Hematopoietic multipotent progenitor cell treated with erythropoietin and hydrocortisone succinate and interleukin-3 and kit ligand, for 15 days (in vitro differentiated cells): ENCODE measurements around the gene LOC128125822.

Experiments
- DNase-seq: peaks from one replicate; pipeline ENCODE4 v3.0.0-alpha.2; 2015; ENCODE audit warnings: low spot score

LOC128125822 gene

DNA sequence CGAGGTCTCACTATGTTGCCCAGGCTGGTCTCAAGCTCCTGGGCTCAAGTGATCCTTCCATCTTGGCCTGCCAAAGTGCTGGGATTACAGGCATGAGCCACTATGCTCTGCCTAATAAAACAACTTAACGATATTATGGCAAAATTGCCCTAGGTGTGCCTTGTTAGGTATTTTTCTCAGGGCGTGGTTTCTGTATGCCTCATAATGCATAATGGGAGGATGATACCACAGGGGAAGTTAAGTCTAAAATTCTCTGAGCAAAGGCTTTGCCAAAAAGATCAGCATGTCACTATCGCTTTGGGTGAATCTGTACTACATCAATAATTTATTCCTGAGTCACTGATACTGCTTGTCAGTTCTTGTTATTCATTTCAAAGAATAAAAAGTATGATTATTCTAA, 15.9 kb upstream of the LOC128125822 start:
- DNase-seq = no peak

DNA sequence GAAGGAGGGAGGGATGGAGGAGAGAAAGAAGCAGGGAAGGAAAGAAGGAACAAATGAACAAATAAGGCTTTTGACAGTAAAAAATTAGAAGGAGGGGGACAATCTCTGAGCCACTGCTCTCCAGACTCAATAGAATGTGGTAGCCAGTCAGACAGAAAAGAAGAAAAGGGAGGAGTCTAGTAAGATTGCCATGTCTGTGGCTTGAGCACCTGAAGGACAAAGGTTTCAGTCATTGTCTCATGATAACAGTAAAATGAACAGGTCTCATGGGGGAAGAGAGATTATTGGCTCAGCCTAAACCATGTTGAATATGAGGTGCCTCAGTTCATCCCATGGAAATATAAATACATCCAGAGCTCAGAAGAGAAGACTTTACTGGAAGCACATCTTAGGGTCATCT, 14.0 kb upstream of the LOC128125822 start:
- DNase-seq = no peak

DNA sequence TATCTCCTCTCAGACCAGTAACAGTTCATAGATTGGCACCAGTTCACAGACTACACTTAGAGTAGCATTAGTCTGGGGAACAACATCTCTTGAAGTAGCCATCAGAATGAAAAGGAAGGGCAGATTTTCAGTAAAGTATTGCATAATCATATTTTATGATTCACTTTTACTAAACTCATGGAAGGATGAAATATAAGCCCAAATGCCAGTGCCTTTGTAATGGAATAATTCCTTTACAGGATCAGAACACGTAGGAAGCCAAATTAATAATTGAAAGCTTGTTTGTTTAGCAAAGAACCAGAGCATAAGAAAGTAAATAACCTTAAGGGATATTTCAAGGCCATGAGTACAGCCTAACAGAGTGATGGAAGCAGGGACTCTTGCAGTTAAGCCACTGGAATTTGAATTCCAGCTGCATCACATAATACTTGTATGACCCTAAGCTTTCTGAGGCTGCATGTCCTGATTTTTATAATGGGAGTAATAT, 11.4 kb upstream of the LOC128125822 start:
- no peak for DNase-seq

DNA sequence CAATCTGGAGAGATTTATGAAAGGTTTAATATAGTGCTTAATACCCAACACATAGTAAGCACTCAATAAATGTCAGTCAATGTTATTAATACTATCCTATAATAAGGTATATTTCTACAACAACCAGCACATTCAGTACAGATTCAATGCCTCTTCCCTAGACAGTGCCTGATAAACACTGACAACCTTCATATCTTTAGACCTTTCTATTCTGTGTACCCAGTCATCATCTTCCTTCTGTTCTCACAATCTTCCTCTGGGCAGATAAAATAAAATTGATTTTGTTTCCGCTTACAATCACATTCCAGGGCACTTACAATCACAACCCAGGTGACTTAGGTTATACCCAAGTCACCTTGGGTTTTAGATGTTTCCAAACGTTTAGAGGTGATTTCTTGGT, 11.0 kb upstream of the LOC128125822 start:
- DNase-seq = no peak

DNA sequence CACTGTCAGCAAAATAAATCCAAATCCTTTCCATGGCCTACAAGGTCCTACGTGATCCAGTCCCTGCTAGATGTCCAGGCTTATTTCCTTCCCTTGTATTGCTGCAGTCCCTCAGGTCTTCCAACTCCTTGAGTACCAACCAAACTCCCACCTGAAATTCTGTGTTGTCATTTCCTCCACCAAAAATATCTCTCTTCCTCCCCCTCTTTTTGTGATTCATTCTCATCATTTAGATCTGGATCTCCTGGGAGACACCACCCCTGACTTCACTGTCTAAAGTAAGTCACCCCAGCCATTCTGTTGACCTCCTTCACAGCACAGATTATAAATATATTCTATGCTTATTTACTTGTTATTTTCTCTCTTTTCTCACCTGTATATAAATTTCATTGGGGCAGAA, 9.0 kb upstream of the LOC128125822 start:
- DNase-seq = no peak

DNA sequence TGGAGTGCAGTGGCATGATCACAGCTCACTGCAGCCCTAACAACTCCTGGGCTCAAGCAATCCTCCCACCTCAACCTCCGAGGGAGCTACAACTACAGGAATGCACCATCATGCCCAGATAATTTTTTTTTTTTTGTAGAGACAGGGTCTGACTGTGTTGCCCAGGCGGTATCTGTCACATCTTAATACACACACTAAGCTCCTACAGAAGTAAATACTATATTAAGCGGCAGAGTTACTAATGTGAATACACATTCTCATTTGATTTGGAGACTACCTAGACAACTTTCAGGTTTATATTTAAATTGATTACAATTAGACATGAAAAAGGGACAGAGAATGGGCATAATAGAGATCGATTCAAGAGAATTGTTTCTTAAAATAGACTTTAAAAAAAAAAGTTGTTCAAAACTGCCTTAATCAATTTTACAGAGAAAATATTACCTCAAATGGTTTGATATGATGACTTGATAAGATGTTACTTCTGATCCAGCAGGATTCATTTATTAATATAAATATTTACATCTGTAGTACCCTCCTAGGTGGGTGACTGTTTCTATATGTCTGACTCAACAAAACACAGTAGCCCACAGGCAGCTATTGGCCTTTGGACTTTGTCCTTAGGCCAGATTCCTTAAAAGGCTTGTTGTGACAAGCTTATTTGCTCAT, 7.1 kb upstream of the LOC128125822 start:
- no peak for DNase-seq

DNA sequence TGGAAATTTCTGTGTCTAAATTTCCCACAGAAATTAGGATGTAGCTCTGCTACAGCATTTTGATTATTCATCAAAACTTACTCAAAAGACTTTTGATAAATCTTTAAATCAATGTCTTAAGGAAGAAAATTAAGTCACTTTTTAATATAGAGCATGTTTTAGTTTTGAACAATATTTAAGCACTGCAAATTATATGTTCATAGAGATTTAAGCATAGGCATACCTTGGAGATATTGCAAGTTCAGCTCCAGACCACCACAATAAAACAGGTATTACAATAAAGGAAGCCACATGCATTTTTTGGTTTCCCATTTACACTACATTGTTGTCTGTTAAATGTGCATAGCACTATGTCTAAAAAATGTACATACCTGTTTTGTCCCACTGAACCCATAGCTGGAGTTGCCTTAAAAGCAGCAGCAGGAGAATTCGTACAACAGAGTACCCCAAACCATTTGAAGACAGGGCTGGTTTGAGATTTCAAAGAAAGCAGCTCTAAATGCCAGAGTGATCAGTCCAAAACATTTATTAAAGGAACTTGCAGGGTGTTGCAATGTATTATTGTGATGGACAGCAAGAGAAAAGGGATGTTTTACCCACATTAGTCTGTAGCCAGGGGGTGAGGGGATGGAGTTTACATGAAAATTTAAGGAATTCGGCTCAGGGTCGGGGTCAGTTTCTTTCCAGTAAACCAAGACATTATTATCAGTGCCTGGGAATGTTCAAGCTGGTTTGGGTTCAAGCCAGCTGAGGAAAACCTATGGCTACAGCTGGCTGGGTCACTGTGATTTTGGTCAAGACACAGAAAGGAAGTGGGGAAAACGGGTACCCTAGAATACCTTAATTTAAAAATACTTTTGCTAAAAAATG, 6.3 kb upstream of the LOC128125822 start:
- no peak for DNase-seq

DNA sequence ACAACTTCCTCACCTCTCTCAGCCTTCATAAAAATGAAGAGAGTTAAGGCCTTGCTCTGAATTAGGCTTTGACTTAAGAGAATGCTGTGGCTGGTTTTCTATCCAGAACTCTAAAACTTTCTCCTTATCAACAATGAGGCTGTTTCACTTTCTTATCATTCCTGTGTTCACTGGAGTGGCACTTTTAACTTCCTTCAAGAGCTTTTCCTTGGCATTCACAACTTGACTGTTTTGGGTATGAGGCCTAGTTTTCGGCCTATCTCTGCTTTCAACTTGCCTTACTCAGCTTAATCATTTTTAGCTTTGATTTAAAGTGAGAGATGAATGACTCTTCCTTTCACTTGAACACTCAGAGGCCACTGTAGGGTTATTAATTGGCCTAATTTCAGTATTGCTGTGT, 4.3 kb upstream of the LOC128125822 start:
- no peak for DNase-seq

DNA sequence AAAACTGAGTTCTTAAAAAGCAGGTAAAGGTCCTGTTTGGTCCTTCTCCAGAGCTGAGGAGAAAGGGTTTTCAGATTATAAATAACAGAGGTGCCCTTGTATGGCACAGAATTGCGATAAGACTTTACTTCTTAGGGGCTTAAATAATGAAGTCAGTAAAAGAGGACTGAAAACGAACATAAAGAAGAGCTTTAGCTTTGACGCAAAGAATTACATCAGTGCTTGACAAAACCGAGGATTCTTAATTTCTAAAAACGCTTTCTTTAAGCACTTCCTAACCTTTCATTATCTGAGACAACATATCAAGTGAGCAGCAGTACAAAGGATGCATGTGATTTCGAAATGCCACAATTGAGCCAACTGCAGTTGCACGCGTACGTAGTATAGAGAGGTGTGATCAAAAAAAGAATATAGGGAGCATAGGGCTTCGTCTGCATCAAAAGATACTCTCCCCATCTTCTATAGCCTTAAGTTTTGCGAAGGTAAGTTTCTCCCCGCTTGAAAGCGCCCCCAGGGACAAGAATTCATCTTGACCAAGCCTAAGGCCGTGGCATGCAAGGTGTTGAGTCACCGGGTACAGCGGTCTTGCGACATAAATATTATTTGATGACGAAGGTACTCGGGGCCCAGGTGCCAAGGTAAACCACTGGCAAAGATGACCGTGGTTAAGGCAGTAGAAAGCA, 778 bp upstream of the LOC128125822 start:
- DNase-seq = peak; percentile 44

DNA sequence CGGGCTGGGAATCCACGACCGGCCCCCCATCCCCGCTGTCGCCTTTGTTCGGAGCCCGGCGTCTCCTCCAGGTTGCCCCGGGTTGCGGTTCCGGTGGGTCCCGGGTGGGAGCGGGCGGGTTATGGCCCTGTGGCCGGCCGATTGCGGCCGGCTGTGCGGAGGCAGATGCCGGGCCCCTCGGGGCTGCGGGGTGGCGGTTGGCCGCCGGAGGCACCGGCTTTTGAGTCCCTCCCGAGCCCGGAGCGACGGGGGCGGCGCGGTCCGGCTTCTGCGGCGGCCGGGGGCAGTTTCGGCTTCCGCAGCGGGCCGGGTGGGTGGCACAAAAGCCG, 431 bp downstream of the LOC128125822 start:
- no peak for DNase-seq

DNA sequence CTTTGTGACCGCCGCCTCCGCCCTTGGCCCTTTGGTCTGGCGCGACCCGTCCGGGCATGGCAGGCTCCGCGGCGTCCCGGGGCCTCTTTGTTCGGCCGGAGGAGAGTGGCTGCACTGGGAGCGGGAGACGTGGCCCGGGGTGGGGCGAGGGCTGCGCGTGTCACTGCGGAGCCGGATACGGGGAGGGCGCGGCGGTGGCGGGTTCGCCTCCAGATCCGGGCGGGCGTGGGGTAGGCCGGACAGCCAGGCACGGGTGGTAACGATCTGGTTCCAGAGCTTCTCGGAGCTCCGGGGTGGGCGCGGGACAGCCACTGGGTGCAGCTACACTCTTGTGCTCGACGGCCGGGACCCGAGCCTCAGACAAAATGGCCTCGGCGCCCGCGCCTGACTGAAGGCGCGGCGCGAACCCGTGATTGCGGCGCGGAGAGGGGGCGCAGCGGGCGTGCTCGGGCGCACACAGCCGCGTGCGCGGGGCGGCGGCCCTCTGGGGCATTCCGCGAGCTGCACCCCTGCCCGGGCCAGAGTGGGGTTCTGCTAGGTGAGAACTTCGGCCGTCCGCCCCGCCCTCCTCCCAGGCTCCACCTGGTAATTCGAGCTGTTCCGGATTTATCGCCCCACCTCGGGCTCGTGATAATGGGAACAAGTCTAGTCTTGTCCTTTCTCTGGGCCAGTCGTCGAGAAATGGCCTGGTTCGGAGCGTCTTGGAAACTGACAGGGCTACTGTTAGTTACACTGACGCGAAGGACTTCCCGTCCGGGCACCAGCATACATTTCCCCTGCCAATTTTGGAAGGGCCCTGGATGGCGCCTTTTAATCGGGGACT, 1.0 kb downstream of the LOC128125822 start:
- DNase-seq = peak; percentile 44

DNA sequence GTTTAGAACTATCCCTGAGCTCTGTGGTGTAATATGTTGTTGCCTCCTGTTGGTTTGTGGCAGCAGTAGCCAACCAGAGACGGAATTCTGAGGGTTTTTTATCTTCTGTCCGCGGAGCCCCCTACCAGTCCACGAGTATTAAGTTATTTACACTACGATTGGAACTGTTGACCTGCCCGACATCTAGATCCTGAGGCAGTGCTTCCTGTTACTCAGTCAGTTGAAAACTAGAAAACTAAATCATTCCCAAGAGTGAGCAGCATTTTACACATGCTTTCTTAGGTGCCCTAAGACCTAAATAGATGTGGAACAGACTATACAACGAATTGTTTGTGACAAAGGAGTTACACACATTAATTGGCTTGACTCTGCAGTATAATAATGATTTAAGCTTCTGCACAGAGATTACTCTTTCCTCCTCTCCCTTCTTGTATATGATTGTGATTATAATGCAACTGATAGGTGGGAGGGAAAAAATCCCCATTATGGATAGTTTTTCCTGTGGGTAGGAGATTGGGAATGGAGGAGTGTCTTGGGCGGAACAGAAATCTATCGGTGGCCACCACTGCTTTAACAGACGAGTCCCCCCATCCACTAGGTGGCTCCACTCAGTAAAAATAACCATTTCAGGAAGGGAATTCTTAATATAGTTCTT, 1.7 kb downstream of the LOC128125822 start:
- peak; percentile 79 for DNase-seq

DNA sequence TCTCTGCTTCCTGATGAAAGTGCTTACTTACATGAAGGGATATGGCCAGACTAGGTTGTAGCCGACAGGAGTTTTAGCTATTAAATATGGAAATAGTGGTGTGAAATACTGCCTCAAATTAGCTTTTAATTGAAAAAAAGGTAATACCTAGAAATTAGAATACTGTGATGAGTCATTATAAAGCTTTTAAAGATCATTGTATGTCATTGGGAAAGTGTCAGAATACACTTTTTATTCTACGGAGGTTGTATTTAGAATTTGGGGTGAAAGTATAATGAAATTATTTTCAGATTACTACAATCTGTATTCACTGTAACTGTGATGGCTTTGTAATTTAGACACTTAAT, 2.2 kb downstream of the LOC128125822 start:
- no peak for DNase-seq

DNA sequence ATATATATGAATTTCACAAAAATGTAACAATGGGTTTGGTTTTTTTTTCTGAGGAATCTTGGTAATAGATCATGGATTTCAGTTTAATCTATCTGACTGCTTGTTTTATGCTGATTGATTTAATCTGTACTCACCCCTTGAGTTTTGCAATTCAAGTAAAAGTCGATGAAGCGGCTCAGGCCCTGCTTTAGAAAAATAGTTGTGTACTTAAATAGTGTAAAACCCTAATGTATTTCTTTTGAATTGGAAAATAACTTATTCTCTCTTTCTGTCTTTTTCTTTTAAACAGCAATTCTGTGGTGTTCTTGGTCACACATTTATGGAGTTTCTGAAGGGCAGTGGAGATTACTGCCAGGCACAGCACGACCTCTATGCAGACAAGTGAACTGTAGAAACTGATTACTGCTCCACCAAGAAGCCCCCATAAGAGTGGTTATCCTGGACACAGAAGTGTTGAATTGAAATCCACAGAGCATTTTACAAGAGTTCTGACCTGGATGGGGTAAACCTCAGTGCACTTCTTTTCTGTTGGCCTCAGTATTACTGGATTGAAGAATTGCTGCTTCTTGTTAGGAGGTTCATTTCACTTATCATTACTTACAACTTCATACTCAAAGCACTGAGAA, 4.0 kb downstream of the LOC128125822 start:
- DNase-seq = no peak

DNA sequence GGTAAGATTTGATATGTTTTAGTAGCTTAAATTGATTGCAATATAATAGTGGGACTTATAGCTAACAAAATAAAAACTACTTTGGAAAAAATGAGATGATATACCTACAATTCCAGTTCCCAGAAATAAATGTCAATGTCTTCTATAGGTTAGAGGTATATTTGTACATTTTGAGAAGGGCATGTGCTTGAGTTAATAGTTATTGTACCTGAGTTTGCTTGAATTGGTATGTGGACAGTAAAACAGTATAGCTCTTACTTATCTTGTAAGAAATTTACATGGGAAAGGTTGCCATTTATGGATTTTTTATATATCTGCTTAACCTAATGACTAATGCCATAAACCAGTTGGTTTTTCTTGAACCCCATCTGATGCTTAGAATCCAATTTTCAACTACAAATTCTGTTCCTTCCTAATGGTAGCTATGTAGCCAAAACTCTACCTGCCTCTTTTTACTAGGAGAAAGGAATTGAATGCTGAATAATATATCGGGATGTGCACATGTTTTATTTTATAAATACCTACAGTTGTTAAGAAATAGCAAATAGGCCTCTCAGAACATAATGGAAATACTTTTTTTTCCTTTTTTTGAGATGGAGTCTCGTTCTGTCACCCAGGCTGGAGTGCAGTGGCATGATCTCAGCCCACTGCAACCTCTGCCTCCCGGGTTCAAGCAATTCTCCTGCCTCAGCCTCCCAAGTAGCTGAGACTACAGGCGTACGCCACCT, 4.9 kb downstream of the LOC128125822 start:
- no peak for DNase-seq

DNA sequence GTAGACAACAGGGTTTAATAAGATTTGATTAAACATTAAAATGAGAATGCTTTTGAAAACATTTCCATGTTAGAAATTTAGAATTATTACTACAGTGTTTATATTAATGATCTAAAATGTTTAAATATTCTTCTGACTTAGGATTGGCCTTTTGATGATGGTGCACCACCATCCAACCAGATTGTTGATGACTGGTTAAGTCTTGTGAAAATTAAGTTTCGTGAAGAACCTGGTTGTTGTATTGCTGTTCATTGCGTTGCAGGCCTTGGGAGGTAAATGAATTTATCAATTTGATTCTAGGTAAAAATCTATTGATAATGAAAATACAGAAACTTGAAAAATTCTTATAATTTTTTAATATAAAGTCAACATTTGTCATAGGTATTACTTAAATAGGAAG, 6.5 kb downstream of the LOC128125822 start:
- no peak for DNase-seq

DNA sequence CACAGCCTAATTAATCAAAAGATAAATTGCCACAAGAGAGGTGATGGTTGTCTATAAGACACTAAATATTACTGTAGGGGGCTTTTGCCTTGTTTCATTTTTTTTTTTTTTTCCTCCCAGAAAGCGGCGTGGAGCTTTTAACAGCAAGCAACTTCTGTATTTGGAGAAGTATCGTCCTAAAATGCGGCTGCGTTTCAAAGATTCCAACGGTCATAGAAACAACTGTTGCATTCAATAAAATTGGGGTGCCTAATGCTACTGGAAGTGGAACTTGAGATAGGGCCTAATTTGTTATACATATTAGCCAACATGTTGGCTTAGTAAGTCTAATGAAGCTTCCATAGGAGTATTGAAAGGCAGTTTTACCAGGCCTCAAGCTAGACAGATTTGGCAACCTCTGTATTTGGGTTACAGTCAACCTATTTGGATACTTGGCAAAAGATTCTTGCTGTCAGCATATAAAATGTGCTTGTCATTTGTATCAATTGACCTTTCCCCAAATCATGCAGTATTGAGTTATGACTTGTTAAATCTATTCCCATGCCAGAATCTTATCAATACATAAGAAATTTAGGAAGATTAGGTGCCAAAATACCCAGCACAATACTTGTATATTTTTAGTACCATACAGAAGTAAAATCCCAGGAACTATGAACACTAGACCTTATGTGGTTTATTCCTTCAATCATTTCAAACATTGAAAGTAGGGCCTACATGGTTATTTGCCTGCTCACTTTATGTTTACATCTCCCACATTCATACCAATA, 7.8 kb downstream of the LOC128125822 start:
- DNase-seq = no peak

DNA sequence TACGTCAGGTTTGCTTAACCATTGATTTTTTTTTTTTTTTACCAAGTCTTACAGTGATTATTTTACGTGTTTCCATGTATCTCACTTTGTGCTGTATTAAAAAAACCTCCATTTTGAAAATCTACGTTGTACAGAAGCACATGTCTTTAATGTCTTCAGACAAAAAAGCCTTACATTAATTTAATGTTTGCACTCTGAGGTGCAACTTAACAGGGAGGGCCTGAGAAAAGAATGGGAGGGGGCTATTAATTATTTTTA, 8.4 kb downstream of the LOC128125822 start:
- no peak for DNase-seq

DNA sequence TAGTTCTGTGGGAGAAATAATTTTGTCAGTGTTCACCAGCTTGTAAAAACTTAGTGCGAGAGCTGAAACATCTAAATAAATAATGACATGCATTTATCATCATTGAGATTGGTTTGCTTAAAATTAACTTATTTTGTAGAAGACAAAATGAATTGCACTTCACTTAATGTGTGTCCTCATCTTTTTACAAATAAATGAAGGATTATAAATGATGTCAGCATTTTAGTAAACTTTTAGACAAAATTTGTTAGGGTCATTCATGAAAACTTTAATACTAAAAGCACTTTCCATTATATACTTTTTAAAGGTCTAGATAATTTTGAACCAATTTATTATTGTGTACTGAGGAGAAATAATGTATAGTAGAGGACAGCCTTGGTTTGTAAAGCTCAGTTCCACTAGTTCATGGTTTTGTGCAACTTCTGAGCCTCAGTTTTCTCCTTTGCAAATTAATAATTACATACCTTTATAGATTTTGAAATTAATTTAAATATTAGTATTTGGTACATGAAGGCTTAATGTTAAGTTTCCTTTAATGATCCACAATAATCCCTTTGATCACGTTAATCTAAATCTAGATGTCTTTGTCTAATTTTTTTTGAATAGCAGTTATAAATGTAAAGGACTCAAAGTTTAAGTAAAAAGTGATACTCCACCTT, 9.2 kb downstream of the LOC128125822 start:
- no peak for DNase-seq
